IgD-negative memory B cell (primary cell): ENCODE results near the gene MYL7. TPM values are rescaled to one million over a fixed set of nuclear protein-coding genes. Genes with fewer than 3 reads are reported as not detected.

Experiments
- H3K27ac Mint-ChIP-seq, 3 donors: one replicate each; pipeline ENCODE4 v1.8.0; 2020 to 2022; ENCODE audit warnings: mild to moderate bottlenecking in 3 of 3, mixed read lengths in 3 of 3, moderate library complexity in 1 of 3
- H3K27me3 Mint-ChIP-seq: one replicate; pipeline ENCODE4 v1.8.0; 2021; ENCODE audit warnings: mixed read lengths
- H3K36me3 Mint-ChIP-seq: one replicate; pipeline ENCODE4 v1.8.0; 2020; ENCODE audit warnings: mild to moderate bottlenecking, mixed read lengths
- H3K4me1 Mint-ChIP-seq, 3 donors: one replicate each; pipeline ENCODE4 v1.8.0; 2020 to 2022; ENCODE audit warnings: mixed read lengths in 3 of 3, mild to moderate bottlenecking in 1 of 3
- H3K4me3 Mint-ChIP-seq, 4 donors: one replicate each; pipeline ENCODE4 v1.8.0; 2020 to 2022; ENCODE audit warnings: mild to moderate bottlenecking in 4 of 4, mixed read lengths in 4 of 4, moderate library complexity in 3 of 4
- H3K9me3 Mint-ChIP-seq, 3 donors: one replicate each; pipeline ENCODE4 v1.8.0; 2020 to 2021; ENCODE audit warnings: mixed read lengths in 3 of 3, mild to moderate bottlenecking in 1 of 3
- polyA plus RNA-seq: library from polyadenylated mRNA; unstranded; fragments of 300-500 nt; fragmentation: Illumina TruSeq; gene quantifications from one replicate; pipeline ENCODE4 v1.2.3, GENCODE V29; 2021

Gene MYL7
- polyA plus RNA-seq, 1 donor from 2014 or later = not detected

DNA sequence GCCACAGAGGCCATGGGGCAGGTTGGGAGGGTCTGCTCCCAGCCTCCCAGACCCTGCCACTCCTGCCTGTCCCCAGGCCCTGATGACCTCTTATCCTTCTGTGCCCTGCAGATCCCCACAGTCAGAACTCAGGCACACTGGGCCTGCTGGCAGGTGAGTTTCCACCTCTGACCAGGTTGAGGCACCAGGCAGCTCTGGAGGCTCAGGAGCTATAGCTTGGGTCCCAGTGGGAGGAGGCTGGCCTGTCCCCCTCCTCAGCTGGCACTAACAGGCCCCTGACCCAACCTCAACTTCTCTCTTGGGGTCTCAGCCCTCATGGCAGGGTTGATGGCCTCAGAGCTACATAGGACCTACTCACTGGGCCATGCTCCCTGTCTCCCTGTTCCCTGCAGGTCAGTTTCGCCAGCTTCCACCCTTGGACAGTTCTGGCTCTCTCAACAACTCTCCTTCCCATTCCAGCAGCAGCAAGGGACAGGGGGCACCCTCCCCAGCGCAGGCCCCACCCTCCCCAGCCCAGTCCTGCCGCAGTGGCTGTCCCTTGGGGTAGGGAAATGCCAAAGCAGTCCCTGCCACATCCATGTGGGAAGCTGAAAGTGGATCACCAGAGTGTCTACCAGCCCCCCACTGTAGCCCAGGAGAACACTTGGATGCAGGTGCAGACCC lies 39.7 kb downstream of the MYL7 start:
- Mint-ChIP-seq H3K4me1 (peaks cover 20 to 27% (median 25%) of the 10 kb centered on the region in 3 donors), H3K36me3 (peaks cover 1% of the 10 kb centered on the region), H3K27me3 (peaks cover 12% of the 10 kb centered on the region), H3K9me3 (no peaks in the 10 kb centered on the region), H3K4me3 (no peak overlapping the region), H3K27ac (no peak overlapping the region)

DNA sequence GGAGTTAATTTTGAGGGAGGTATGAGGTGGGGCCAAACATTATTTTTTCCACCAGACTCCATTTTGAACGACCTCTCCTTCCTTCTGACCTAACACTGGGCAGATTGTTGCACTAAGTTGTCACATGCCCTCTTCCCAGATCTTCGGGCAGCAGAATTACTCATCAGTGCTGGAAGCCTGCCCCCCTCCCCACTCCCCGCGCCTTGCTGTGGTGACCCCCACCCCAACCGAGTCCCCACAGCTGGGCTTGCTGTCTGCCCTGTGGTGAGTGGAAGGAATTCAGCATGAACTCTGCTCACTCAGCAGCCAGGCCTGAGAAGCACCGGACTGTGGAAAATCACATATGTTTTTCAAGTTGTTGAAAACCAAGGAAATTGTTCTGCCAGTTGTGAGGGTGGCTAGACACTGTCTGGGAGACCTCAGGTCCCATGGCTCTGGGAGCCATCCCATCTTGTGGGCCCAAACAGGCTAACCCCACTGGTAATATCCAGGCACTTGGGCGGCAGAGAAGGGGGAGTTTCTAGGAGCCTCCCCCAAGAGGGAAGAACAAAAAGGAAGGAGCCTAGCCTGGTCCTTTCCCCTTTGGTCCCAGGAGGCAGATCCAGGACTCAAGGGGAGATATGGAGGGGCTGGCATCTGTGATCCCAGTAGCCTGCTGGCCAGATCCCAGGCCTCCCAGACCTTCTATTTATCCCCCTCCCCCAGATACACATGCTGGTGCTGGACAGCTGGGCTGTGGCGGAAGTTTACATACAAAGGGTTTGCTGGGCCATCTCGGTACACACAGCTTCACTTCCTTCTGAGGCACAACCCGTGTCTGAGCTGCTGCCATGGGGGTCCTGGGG lies 40.5 kb downstream of the MYL7 start:
- H3K27me3 Mint-ChIP-seq = peaks cover 9% of the 10 kb centered on the region
- H3K4me3 Mint-ChIP-seq = peak overlapping the region in 1 of 4 donors; percentile 58
- H3K4me1 Mint-ChIP-seq = peaks cover 20 to 26% (median 20%) of the 10 kb centered on the region in 3 donors
- H3K9me3 Mint-ChIP-seq = no peaks in the 10 kb centered on the region
- H3K36me3 Mint-ChIP-seq = no peaks in the 10 kb centered on the region
- peak overlapping the region in 1 of 3 donors; percentile 34 for H3K27ac Mint-ChIP-seq

DNA sequence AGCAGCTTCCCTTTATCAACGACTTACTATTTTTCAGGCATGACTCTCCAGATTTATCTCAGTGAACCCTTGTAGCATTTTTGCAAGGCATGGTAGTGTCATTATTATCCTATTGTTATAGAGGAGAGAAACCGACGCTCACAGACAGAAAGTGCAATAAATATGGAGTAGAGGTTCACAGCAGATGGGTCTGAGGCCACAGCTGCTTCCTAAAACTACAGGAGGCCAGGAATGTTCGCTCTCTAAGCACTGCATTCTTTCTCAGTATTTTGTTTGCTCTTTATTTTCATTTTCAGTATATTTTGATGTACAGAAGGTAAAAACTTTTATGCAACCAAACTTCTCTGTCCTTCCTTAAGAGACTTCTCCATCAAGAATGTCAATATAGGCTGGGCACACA lies 41.5 kb downstream of the MYL7 start:
- Mint-ChIP-seq H3K9me3 (no peaks in the 10 kb centered on the region), H3K27me3 (peaks cover 4% of the 10 kb centered on the region), H3K36me3 (no peaks in the 10 kb centered on the region), H3K4me3 (no peak overlapping the region), H3K27ac (peak overlapping the region in 1 of 3 donors; percentile 47), H3K4me1 (peaks cover 18 to 30% (median 19%) of the 10 kb centered on the region in 3 donors)

DNA sequence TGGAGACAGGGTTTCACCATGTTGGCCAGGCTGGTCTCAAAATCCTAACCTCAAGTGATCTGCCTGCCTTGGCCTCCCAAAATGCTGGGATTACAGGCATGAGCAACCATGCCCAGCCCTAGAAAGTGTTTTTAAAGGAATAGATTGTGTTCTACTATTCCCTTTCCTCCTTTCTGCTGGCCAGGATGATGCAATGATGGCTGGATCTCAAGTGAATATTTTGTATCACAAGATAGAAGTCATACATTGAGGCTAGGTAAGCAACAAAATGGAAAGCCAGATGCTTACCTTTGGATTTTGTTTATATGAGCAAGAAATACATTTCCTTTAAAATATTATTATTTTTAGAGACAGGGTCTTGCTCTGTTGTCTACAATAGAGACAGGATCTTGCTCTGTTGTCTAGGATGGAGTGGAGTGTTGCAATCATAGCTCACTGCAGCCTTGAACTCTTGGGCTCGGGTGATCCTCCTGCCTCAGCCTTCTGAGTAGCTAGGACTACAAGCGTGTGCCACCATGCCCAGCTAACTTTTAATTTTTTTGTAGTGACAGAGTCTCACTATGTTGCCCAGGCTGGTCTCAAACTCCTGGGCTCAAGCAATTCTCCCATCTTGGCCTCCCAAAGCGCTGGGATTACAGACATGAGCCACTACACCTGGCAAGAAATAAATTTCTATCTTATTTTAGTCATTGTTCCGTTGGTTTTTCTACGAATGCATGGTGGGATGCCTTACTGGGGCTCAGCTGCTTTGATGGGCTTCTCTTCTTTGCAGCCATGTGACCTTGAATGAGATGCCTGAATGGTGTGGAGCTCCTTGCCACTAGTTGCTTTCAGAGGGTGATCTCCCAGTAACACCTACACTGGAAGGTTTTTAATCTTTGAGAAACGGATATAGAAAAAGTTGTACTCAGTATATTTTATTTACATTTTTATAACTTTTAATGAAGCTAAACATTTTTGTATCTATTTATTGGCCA lies 42.8 kb downstream of the MYL7 start:
- H3K4me1 Mint-ChIP-seq = peaks cover 19 to 31% (median 19%) of the 10 kb centered on the region in 3 donors
- H3K36me3 Mint-ChIP-seq = no peaks in the 10 kb centered on the region
- H3K27me3 Mint-ChIP-seq = peaks cover 4% of the 10 kb centered on the region
- H3K4me3 Mint-ChIP-seq = no peak overlapping the region
- H3K27ac Mint-ChIP-seq = peak overlapping the region in 2 of 3 donors; percentile 23 to 67
- H3K9me3 Mint-ChIP-seq = no peaks in the 10 kb centered on the region

DNA sequence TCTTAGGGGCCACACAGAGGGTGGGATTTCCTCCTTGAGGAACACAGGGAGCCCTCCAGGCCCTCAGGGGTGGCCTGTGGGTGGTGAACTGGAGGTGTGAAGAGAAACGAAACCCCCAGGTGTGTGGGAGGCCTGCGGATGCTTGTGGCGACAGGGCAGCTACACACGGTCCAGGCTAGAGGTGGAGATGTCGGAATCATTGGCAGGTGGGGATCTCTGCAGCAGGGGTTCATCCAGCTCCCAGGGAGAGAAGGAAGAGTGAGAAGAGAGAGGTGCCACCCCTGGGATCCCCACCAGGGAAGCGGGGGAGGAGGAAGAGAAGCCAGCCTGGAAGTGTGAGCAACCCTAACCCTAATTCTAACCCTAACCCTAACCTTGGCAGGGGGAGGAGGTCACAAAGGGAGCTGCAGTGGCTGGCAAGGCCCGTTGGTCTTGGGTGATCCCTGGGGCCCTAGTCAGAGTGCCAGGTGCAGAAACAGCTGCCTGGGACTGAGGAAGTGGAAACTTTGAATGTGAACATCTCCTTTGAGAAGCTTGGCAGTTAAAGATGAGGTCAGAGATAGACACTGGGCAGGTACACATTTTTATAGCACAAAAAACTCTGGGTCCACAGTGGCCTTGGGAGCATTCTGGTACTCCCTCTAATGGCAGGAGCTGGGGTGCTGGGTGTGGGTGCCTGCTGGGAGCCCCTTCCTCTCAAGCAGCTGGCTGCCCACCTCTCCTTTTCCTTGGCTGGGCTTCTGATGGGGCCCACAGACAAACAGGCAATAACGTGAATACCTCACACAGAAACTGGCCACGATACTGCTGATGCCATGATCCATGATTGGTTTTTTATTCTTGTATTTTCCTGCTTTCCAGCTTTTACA lies 43.8 kb downstream of the MYL7 start:
- peak overlapping the region; percentile 23 to 95 (median 84) for H3K27ac Mint-ChIP-seq
- H3K4me1 Mint-ChIP-seq = peaks cover 17 to 31% (median 19%) of the 10 kb centered on the region in 3 donors

DNA sequence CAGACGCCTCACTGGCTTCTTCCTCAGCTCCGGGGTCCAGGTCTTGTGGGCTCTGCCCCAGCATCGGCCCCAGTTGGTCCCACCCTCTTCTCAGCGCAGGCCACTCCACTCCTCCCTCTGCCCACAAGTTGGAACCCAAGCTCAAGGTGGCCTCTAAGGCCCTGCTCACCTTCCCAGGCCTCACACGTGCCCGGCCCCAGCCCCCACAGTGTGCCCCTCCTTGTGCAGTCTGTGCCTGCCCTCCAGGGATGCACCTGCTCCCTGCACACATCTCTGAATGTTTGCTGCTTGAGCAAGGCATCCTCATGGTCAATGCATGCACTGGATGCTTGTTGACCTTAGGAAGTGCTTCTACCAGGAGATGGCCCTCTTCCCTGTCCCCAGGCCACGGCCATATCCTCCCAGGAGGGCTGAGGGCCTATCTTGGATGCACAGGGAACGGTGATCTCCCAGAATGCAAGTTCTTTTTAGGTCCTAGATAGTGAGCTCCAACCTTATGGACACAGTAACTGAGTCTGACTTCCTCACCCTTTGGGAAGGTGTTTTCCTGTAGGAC lies 44.7 kb downstream of the MYL7 start:
- Mint-ChIP-seq H3K27ac (peak overlapping the region; percentile 23 to 95 (median 84)), H3K27me3 (no peaks in the 10 kb centered on the region), H3K9me3 (no peaks in the 10 kb centered on the region), H3K36me3 (no peaks in the 10 kb centered on the region), H3K4me3 (peak overlapping the region in 2 of 4 donors; percentile 1 to 43), H3K4me1 (peaks cover 14 to 29% (median 19%) of the 10 kb centered on the region in 3 donors)

More for the DNA sequence above, 43.8 kb downstream of the MYL7 start:
- Mint-ChIP-seq H3K36me3 (no peaks in the 10 kb centered on the region), H3K4me3 (peak overlapping the region in 3 of 4 donors; percentile 6 to 81 (median 35)), H3K27me3 (peaks cover 2% of the 10 kb centered on the region), H3K9me3 (no peaks in the 10 kb centered on the region)

DNA sequence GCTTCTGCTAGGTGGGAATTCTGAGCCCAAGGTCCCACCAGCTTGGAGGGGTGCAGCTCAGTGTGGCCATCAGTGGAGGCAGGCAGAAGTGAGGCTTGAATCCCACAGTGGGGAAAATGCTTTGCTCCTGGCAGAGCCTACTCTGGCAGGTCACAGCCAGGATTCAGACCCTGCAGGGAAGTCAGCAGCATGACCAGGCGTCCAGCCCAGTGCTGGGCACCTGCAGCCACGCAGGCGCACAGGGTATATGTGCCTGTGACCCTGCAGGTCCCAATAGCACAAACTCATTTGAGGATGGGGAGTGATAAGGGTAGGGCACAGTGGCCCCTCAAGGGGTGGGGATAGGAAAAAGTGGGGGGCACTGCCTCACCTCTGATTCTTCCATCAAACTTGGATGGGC lies 45.4 kb downstream of the MYL7 start:
- Mint-ChIP-seq H3K27ac (no peak overlapping the region), H3K4me3 (no peak overlapping the region), H3K9me3 (no peaks in the 10 kb centered on the region), H3K36me3 (no peaks in the 10 kb centered on the region), H3K27me3 (no peaks in the 10 kb centered on the region), H3K4me1 (peaks cover 13 to 29% (median 20%) of the 10 kb centered on the region in 3 donors)

DNA sequence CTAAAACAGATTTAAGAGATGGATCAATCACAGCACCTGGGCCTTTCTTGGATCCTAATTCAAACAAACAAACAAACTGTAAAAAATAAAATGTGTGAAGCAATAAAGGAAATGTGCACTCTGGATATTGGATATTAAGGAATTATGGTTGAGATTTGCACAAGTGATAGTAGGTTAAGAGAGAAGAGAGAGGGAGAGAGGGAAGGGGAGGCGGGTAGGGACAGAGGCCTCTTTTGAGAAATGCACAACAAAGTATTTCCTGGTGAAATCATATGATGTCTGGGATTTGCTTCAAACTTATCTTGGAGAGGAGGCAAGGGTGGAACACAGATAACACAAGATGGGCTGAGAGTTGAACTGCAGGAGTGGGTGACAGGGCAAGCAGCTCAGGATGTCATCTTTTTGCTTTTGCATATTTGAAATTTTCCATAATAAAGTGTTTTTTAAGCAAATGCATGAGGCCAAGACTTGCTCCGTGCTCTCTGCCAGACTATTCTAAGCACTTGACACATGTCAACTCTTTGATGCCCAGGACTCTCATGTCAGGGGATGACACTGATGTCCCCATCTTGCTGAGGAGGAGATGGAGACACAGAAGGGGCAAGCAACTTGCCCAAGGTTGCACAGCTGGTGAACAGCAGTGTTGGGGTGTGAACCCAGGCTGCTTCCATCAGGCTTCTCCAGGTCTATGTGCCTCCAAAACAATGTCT lies 46.1 kb downstream of the MYL7 start:
- Mint-ChIP-seq H3K9me3 (no peaks in the 10 kb centered on the region), H3K4me1 (peaks cover 6 to 29% (median 20%) of the 10 kb centered on the region in 3 donors), H3K36me3 (no peaks in the 10 kb centered on the region), H3K4me3 (peak overlapping the region in 2 of 4 donors; percentile 0 to 84), H3K27ac (peak overlapping the region in 1 of 3 donors; percentile 55), H3K27me3 (no peaks in the 10 kb centered on the region)

DNA sequence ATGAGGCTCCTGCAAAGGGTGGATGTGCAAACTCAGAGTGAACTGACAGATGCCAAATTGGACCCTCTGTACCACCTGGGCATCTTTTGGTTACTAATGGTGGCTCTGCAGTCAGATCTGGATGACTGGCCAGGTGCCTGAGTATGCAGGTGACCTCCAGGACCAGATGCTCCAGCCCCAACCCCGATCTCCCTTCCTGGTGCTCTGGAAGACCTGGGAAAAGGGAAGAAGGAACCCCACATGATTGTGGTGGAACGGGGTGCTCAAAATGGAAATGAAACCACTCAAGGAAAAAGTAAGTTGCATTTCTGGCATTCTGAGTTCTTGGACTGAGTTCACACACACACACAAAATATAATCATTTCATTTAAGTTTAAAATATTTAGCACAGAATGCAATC lies 46.8 kb downstream of the MYL7 start:
- Mint-ChIP-seq H3K27me3 (no peaks in the 10 kb centered on the region), H3K36me3 (no peaks in the 10 kb centered on the region), H3K27ac (peak overlapping the region in 1 of 3 donors; percentile 55), H3K4me3 (peak overlapping the region in 1 of 4 donors; percentile 47), H3K4me1 (peaks cover 6 to 28% (median 20%) of the 10 kb centered on the region in 3 donors), H3K9me3 (no peaks in the 10 kb centered on the region)

DNA sequence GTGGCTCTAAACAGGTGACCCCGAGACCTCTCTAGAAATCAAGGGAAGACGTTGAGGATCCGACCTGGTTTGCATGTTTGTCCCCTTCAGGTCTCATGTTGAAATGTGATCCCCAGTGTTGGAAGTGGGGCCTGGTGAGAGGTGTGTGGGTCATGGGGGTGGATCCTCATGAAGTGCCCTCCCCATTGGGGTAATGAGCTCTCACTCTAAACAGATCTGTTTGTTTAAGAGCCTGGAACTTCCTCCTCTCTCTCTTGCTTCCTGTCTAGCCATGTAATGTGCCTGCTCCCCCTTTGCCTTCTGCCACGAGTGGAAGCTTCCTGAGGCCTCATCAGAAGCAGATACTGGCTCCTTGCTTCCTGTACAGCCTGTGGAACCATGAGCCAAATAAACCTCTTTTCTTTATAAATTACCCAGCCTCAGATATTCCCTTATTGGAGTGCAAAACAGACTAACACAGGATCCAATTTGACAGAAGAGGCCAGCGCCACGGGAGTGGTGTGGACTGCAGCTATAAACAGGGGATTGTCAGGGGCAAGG lies 48.0 kb downstream of the MYL7 start:
- H3K4me1 Mint-ChIP-seq = peaks cover 6 to 28% (median 20%) of the 10 kb centered on the region in 3 donors
- H3K9me3 Mint-ChIP-seq = no peaks in the 10 kb centered on the region
- H3K4me3 Mint-ChIP-seq = peak overlapping the region in 1 of 4 donors; percentile 70
- no peaks in the 10 kb centered on the region for H3K27me3 Mint-ChIP-seq
- H3K36me3 Mint-ChIP-seq = no peaks in the 10 kb centered on the region
- peak overlapping the region in 1 of 3 donors; percentile 65 for H3K27ac Mint-ChIP-seq
